ENCODE results near the gene JARID2.

- TF ChIP-seq CTCF (IDR thresholded peaks at IDR 0.05) (no peak), POLR2A (IDR thresholded peaks at IDR 0.05) (no peak)
These were observed 262.6 kb downstream of the JARID2 start for GRCh38 chr6:15508441-15508871.

All from Peyer's patch (tissue), 4 donors.